Suprapubic skin (tissue), 2 donors: ENCODE data around the gene PPM1N.

Source experiments
- EP300 ChIP-seq: sonication (generic); formaldehyde crosslinking; IDR thresholded peaks from one replicate; pipeline ENCODE4 v1.6.1; 2017; ENCODE audit warnings: antibody characterized with exemption
- POLR2A ChIP-seq, 2 donors: fragments of 450-650 bp; IDR thresholded peaks; one replicate each; pipeline ENCODE4 v1.6.1; 2017; ENCODE audit warnings: antibody characterized with exemption in 2 of 2, mild to moderate bottlenecking in 2 of 2, moderate library complexity in 2 of 2

GRCh38 chr19:45495178-45495577 is 3.1 kb upstream of the PPM1N start:
- no peak for TF ChIP-seq POLR2A (IDR thresholded peaks at IDR 0.05)
- no peak for TF ChIP-seq EP300
